Caco-2 (cell line): ENCODE measurements around the gene PHF11. TPM values are rescaled to one million over a fixed set of nuclear protein-coding genes. Genes with fewer than 3 reads are reported as not detected.

Source experiments
- BruUV-seq: library from RNA; stranded (reverse); fragments of 400-500 nt; replicated peaks from 2 replicates; lab custom pipeline; 2021; lab: Mats Ljungman, UMichigan
- CTCF ChIA-PET: fragments of 300-600 bp; sonication (Branson Sonifier 250); formaldehyde crosslinking; loops from one replicate; lab custom pipeline; 2022; ENCODE audit warnings: antibody characterized with exemption; lab: Charles Lee
- POLR2A ChIA-PET: fragments of 300-600 bp; sonication (Branson Sonifier 250); formaldehyde crosslinking; loops from one replicate; lab custom pipeline; 2022; ENCODE audit warnings: antibody characterized with exemption; lab: Charles Lee
- DNase-seq, 2 experiments: peaks; one replicate each; pipeline versions ENCODE4 v3.0.0 to v3.0.0-alpha.2; 2020 to 2022
- H3K27me3 ChIP-seq: replicated peaks from 2 replicates; pipeline ENCODE4 v1.6.0; 2011; ENCODE audit warnings: low read length; ENCODE audit not compliant: control insufficient read depth, insufficient read depth
- H3K36me3 ChIP-seq: 2 replicates; pipeline ENCODE4 v1.5.1; 2011; ENCODE audit warnings: low read length; ENCODE audit not compliant: control insufficient read depth, insufficient read depth
- H3K4me1 ChIP-seq: fragments of 250-450 bp; sonication (Bioruptor Pico); 2 replicates; pipeline ENCODE4 v1.5.1; 2020; ENCODE audit warnings: mild to moderate bottlenecking
- H3K4me3 ChIP-seq: 2 replicates; pipeline ENCODE4 v1.5.1; 2011; ENCODE audit warnings: low read depth, mild to moderate bottlenecking, control low read depth, low read length
- H3K9me3 ChIP-seq: fragments of 250-450 bp; sonication (Bioruptor Pico); 2 replicates; pipeline ENCODE4 v1.5.1; 2020; ENCODE audit warnings: mild to moderate bottlenecking, moderate library complexity
- H3K27ac Mint-ChIP-seq: one replicate; pipeline ENCODE4 v1.8.0; 2022; ENCODE audit warnings: mixed read lengths; ENCODE audit not compliant: unreplicated experiment
- H3K27me3 Mint-ChIP-seq: one replicate; pipeline ENCODE4 v1.8.0; 2022; ENCODE audit warnings: mixed read lengths; ENCODE audit not compliant: insufficient read depth, unreplicated experiment
- H3K36me3 Mint-ChIP-seq: one replicate; pipeline ENCODE4 v1.8.0; 2022; ENCODE audit warnings: mild to moderate bottlenecking, mixed read lengths; ENCODE audit not compliant: insufficient read depth, unreplicated experiment
- H3K4me1 Mint-ChIP-seq: one replicate; pipeline ENCODE4 v1.8.0; 2022; ENCODE audit warnings: low read depth, mixed read lengths; ENCODE audit not compliant: unreplicated experiment
- H3K4me3 Mint-ChIP-seq: one replicate; pipeline ENCODE4 v1.8.0; 2022; ENCODE audit warnings: mild to moderate bottlenecking, moderate library complexity, mixed read lengths; ENCODE audit not compliant: unreplicated experiment
- H3K9me3 Mint-ChIP-seq: one replicate; pipeline ENCODE4 v1.8.0; 2022; ENCODE audit warnings: mixed read lengths; ENCODE audit not compliant: unreplicated experiment
- intact Hi-C: fragments of 100-400 bp; cut with micrococcal nuclease; formaldehyde crosslinking; loops from one replicate; pipeline ENCODE4 v1.10.0; 2022; ENCODE audit not compliant: unreplicated experiment
- total RNA-seq: library from RNA; stranded (reverse); gene quantifications from 2 replicates; pipeline ENCODE4 v1.2.3, GENCODE V29; 2022
- TF ChIP-seq, protein P1 (sequence below), 2 experiments: fragments of 200-600 bp in 1 of 2; IDR thresholded peaks; 1 replicate in 1 of 2; 2 replicates in 1 of 2; pipeline versions ENCODE4 v1.5.1 to v1.8.0; 2011 to 2022; ENCODE audit warnings: antibody characterized with exemption in 1 of 2, control low read depth in 1 of 2, inconsistent platforms in 1 of 2, low read depth in 1 of 2, low read length in 1 of 2, mild to moderate bottlenecking in 1 of 2, moderate library complexity in 1 of 2; ENCODE audit not compliant: insufficient read depth in 1 of 2, severe bottlenecking in 1 of 2, unreplicated experiment in 1 of 2

The PHF11 gene
- total RNA-seq, 1 experiment from 2014 or later: 1.8 TPM

- Histone ChIP-seq H3K4me3 (no peak overlapping the region), H3K36me3 (no peaks in the 10 kb centered on the region), H3K4me1 (no peaks in the 10 kb centered on the region), H3K27me3 (no peaks in the 10 kb centered on the region; the same call in 1 of the 2 replicates), H3K9me3 (no peaks in the 10 kb centered on the region)
- TF ChIP-seq, protein P1, sequence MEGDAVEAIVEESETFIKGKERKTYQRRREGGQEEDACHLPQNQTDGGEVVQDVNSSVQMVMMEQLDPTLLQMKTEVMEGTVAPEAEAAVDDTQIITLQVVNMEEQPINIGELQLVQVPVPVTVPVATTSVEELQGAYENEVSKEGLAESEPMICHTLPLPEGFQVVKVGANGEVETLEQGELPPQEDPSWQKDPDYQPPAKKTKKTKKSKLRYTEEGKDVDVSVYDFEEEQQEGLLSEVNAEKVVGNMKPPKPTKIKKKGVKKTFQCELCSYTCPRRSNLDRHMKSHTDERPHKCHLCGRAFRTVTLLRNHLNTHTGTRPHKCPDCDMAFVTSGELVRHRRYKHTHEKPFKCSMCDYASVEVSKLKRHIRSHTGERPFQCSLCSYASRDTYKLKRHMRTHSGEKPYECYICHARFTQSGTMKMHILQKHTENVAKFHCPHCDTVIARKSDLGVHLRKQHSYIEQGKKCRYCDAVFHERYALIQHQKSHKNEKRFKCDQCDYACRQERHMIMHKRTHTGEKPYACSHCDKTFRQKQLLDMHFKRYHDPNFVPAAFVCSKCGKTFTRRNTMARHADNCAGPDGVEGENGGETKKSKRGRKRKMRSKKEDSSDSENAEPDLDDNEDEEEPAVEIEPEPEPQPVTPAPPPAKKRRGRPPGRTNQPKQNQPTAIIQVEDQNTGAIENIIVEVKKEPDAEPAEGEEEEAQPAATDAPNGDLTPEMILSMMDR (IDR thresholded peaks at IDR 0.05; ENCODE audit: insufficient read depth in 1 of 2, low read depth in 1 of 2, low read length in 1 of 2, severe bottlenecking in 1 of 2, unreplicated experiment in 1 of 2): no peak
- no peak for DNase-seq
- ChIA-PET CTCF (no interaction called here), POLR2A (no interaction called here)
- Mint-ChIP-seq H3K9me3 (no peaks in the 10 kb centered on the region), H3K4me1 (no peaks in the 10 kb centered on the region), H3K36me3 (no peaks in the 10 kb centered on the region), H3K27ac (no peak overlapping the region), H3K4me3 (no peak overlapping the region), H3K27me3 (no peaks in the 10 kb centered on the region)
- intact Hi-C loops: no loop called here
- no TSS peak for BruUV-seq
These were observed 4.3 kb downstream of the PHF11 start for GRCh38 chr13:49499889-49500660.

- ChIA-PET POLR2A (no interaction called here), CTCF (no interaction called here)
- no peaks in the 10 kb centered on the region for H3K4me1 ChIP-seq
- H3K27me3 ChIP-seq: no peaks in the 10 kb centered on the region; the same call in 1 of the 2 replicates
- intact Hi-C loops: no loop called here
- H3K4me3 ChIP-seq: no peak overlapping the region
- H3K9me3 ChIP-seq: no peaks in the 10 kb centered on the region
- H3K4me1 Mint-ChIP-seq: no peaks in the 10 kb centered on the region
- no peak for DNase-seq
- H3K36me3 Mint-ChIP-seq: no peaks in the 10 kb centered on the region
- BruUV-seq: no TSS peak
- TF ChIP-seq, protein P1 (IDR thresholded peaks at IDR 0.05; ENCODE audit: insufficient read depth in 1 of 2, low read depth in 1 of 2, low read length in 1 of 2, severe bottlenecking in 1 of 2, unreplicated experiment in 1 of 2): no peak
- no peak overlapping the region for H3K27ac Mint-ChIP-seq
- peaks cover 2% of the 10 kb centered on the region for H3K27me3 Mint-ChIP-seq
- H3K36me3 ChIP-seq: no peaks in the 10 kb centered on the region
- no peak overlapping the region for H3K4me3 Mint-ChIP-seq
- no peaks in the 10 kb centered on the region for H3K9me3 Mint-ChIP-seq
These were observed 7.2 kb downstream of the PHF11 start for GRCh38 chr13:49502954-49503353.

DNA sequence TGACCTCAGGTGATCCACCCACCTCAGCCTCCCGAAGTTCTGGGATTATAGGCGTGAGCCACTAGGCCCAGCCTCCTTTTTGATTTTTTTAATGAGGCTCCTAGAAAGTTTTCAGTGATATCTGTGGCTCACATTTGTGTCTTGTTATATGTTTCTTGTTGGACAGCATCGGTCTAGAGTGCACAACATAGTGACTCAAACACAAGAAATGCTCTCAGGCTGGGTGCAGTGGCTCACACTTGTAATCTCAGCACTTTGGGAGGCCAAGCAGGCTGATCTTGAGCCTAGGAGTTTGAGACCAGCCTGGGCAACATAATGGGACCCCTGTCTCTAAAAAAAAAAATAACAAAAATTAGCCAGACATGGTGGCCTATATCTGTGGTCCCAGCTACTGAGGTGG, 8.2 kb downstream of the PHF11 start:
- ChIA-PET POLR2A (no interaction called here), CTCF (no interaction called here)
- BruUV-seq: no TSS peak
- H3K27me3 ChIP-seq: no peaks in the 10 kb centered on the region; the same call in 1 of the 2 replicates
- DNase-seq: no peak
- no peak overlapping the region for H3K4me3 ChIP-seq
- H3K27ac Mint-ChIP-seq: no peak overlapping the region
- no peaks in the 10 kb centered on the region for H3K4me1 ChIP-seq
- intact Hi-C loops: no loop called here
- TF ChIP-seq, protein P1 (IDR thresholded peaks at IDR 0.05; ENCODE audit: insufficient read depth in 1 of 2, low read depth in 1 of 2, low read length in 1 of 2, severe bottlenecking in 1 of 2, unreplicated experiment in 1 of 2): no peak
- H3K36me3 ChIP-seq: no peaks in the 10 kb centered on the region
- peaks cover 2% of the 10 kb centered on the region for H3K27me3 Mint-ChIP-seq
- no peaks in the 10 kb centered on the region for H3K4me1 Mint-ChIP-seq
- no peak overlapping the region for H3K4me3 Mint-ChIP-seq
- no peaks in the 10 kb centered on the region for H3K36me3 Mint-ChIP-seq
- no peaks in the 10 kb centered on the region for H3K9me3 Mint-ChIP-seq
- H3K9me3 ChIP-seq: no peaks in the 10 kb centered on the region
